Immature natural killer cell (primary cell): Measurements from ENCODE around the gene CACNA1D. TPM values are rescaled to one million over a fixed set of nuclear protein-coding genes. Genes with fewer than 3 reads are reported as not detected.
A peak's percentile ranks its signal among the peaks of the same experiment; 100 is the strongest.

Source experiments
- DNase-seq, 3 donors: peaks; one replicate each; pipeline ENCODE4 v3.0.0; 2022; ENCODE audit warnings: mixed read lengths in 1 of 3
- H3K27ac Mint-ChIP-seq, 6 donors: one replicate each; pipeline ENCODE4 v1.8.0; 2020; ENCODE audit warnings: mixed read lengths in 6 of 6, mild to moderate bottlenecking in 5 of 6, inconsistent platforms in 4 of 6, moderate library complexity in 3 of 6
- H3K27me3 Mint-ChIP-seq, 3 donors: one replicate each; pipeline ENCODE4 v1.8.0; 2020 to 2021; ENCODE audit warnings: low read depth in 3 of 3, mild to moderate bottlenecking in 3 of 3, mixed read lengths in 3 of 3, moderate library complexity in 3 of 3, inconsistent platforms in 1 of 3
- H3K36me3 Mint-ChIP-seq, 3 donors: one replicate each; pipeline ENCODE4 v1.8.0; 2020; ENCODE audit warnings: mixed read lengths in 3 of 3, inconsistent platforms in 2 of 3, mild to moderate bottlenecking in 2 of 3
- H3K4me1 Mint-ChIP-seq, 2 donors: one replicate each; pipeline ENCODE4 v1.8.0; 2020; ENCODE audit warnings: inconsistent platforms in 2 of 2, mild to moderate bottlenecking in 2 of 2, mixed read lengths in 2 of 2, moderate library complexity in 1 of 2
- H3K4me3 Mint-ChIP-seq, 5 donors: one replicate each; pipeline ENCODE4 v1.8.0; 2020; ENCODE audit warnings: mild to moderate bottlenecking in 5 of 5, mixed read lengths in 5 of 5, inconsistent platforms in 3 of 5, moderate library complexity in 3 of 5
- H3K9me3 Mint-ChIP-seq, 6 donors: one replicate each; pipeline ENCODE4 v1.8.0; 2020; ENCODE audit warnings: mild to moderate bottlenecking in 6 of 6, mixed read lengths in 6 of 6, inconsistent platforms in 4 of 6, moderate library complexity in 3 of 6
- polyA plus RNA-seq, 3 donors: library from polyadenylated mRNA; unstranded; fragments of 300-500 nt; fragmentation: Illumina TruSeq; gene quantifications; one replicate each; pipeline ENCODE4 v1.2.3, GENCODE V29; 2021

CACNA1D gene
- polyA plus RNA-seq, 3 donors from 2014 or later = not detected

GRCh38 chr3:53709860-53710674 is 215.7 kb downstream of the CACNA1D start:
- Mint-ChIP-seq H3K4me3 (no peak overlapping the region), H3K4me1 (no peaks in the 10 kb centered on the region), H3K27ac (no peak overlapping the region), H3K36me3 (no peaks in the 10 kb centered on the region), H3K9me3 (no peaks in the 10 kb centered on the region), H3K27me3 (no peaks in the 10 kb centered on the region)
- peak; percentile 19 to 47 (median 45) for DNase-seq

DNA sequence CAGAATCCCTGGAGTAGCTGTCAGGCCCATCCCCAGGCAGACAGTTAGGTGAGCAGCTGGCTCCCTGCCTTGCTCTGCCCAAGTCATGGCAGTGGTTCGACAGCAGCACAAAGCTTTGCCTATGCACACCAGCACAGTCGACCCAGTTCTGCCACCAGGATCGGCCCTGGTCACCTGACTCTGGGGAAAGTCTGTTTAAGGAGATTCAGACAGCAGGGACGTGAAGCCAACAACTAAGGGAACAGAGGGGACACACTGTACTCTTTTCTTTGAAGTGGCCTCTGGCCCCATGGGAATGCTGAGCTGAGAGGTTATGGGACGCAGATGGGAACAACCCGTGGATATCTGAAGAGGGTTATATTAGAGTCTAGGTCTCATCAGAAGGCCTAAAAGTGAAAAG is 217.0 kb downstream of the CACNA1D start:
- H3K4me1 Mint-ChIP-seq = no peaks in the 10 kb centered on the region
- no peak for DNase-seq
- no peaks in the 10 kb centered on the region for H3K36me3 Mint-ChIP-seq
- H3K27me3 Mint-ChIP-seq = peaks cover 0 to 2% (median 0%) of the 10 kb centered on the region in 3 donors
- no peaks in the 10 kb centered on the region for H3K9me3 Mint-ChIP-seq
- H3K4me3 Mint-ChIP-seq = no peak overlapping the region
- H3K27ac Mint-ChIP-seq = no peak overlapping the region

- no peak for DNase-seq
- no peaks in the 10 kb centered on the region for H3K36me3 Mint-ChIP-seq
- H3K9me3 Mint-ChIP-seq = no peaks in the 10 kb centered on the region
- H3K27me3 Mint-ChIP-seq = peaks cover 0 to 2% (median 0%) of the 10 kb centered on the region in 3 donors
- no peaks in the 10 kb centered on the region for H3K4me1 Mint-ChIP-seq
- H3K27ac Mint-ChIP-seq = no peak overlapping the region
- no peak overlapping the region for H3K4me3 Mint-ChIP-seq
Measured at GRCh38 chr3:53712817-53713388, 218.5 kb downstream of the CACNA1D start.

DNA sequence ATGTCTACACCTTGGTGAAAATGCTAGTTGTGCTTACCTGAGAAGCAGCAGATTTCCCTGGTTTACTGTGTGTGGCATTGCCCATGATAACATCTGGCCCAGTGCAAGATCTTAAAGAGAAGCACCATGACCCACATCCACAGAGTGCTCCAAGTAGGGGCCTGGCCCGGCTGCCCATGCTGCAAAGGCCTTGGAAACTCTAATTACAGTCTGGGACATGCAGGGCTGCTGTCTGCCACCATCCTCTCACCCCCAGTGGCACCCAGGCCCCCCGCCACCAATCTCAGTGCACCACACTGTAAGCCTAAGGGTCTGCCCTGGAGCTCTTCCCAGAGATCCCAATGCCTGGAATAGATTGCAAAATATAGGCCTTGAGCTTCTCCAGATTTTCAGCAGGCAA is 219.2 kb downstream of the CACNA1D start:
- peaks cover 0 to 2% (median 0%) of the 10 kb centered on the region in 3 donors for H3K27me3 Mint-ChIP-seq
- no peaks in the 10 kb centered on the region for H3K9me3 Mint-ChIP-seq
- no peak overlapping the region for H3K4me3 Mint-ChIP-seq
- H3K27ac Mint-ChIP-seq = no peak overlapping the region
- DNase-seq = no peak
- H3K4me1 Mint-ChIP-seq = no peaks in the 10 kb centered on the region
- no peaks in the 10 kb centered on the region for H3K36me3 Mint-ChIP-seq

DNA sequence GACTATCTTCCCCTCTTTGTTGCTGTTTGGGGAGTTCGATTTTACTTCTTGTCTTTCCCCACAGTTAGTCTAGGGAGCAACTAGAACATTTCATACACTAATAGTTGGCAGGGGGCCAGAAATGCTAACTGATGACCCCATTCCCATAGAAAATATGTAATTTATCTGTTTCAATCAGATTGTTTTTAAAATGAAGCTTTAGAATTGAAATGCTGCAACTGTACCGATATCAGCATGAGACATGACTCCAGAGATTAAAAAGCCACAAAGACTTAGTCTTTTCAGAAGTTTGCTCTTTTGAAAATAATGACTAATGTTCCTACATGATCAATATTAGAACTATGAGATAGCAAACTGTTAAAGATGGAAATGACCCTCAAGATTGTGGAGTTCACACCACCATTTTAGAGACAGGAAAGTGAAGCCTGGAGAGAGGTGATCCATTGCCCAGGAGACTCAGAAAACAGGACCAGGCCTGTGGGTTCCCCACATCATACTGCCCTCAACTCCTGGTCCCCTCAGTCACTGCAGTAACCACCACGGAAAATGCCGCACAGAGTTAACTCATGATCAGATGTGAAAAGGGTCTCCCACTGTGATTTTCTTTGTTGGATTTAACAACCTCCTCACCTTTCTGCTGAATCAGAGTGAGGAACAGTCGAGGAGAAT is 221.5 kb downstream of the CACNA1D start:
- H3K27ac Mint-ChIP-seq = peak overlapping the region in 1 of 6 donors; percentile 52
- H3K4me1 Mint-ChIP-seq = no peaks in the 10 kb centered on the region
- H3K36me3 Mint-ChIP-seq = no peaks in the 10 kb centered on the region
- DNase-seq = no peak
- no peak overlapping the region for H3K4me3 Mint-ChIP-seq
- peaks cover 0 to 3% (median 2%) of the 10 kb centered on the region in 3 donors for H3K27me3 Mint-ChIP-seq
- no peaks in the 10 kb centered on the region for H3K9me3 Mint-ChIP-seq

GRCh38 chr3:53716998-53717397 is 222.6 kb downstream of the CACNA1D start:
- Mint-ChIP-seq H3K27ac (no peak overlapping the region), H3K4me1 (no peaks in the 10 kb centered on the region), H3K27me3 (peaks cover 0 to 3% (median 2%) of the 10 kb centered on the region in 3 donors), H3K36me3 (no peaks in the 10 kb centered on the region), H3K9me3 (no peaks in the 10 kb centered on the region), H3K4me3 (no peak overlapping the region)
- no peak for DNase-seq

GRCh38 chr3:53718462-53718861 is 224.1 kb downstream of the CACNA1D start:
- H3K4me3 Mint-ChIP-seq = no peak overlapping the region
- no peak for DNase-seq
- H3K4me1 Mint-ChIP-seq = no peaks in the 10 kb centered on the region
- H3K9me3 Mint-ChIP-seq = no peaks in the 10 kb centered on the region
- peaks cover 0 to 3% (median 2%) of the 10 kb centered on the region in 3 donors for H3K27me3 Mint-ChIP-seq
- H3K36me3 Mint-ChIP-seq = no peaks in the 10 kb centered on the region
- no peak overlapping the region for H3K27ac Mint-ChIP-seq

- Mint-ChIP-seq H3K4me3 (no peak overlapping the region), H3K27me3 (peaks cover 0 to 3% (median 2%) of the 10 kb centered on the region in 3 donors), H3K4me1 (no peaks in the 10 kb centered on the region), H3K27ac (no peak overlapping the region), H3K9me3 (no peaks in the 10 kb centered on the region), H3K36me3 (no peaks in the 10 kb centered on the region)
- no peak for DNase-seq
Measured at GRCh38 chr3:53719796-53720195, 225.4 kb downstream of the CACNA1D start.

DNA sequence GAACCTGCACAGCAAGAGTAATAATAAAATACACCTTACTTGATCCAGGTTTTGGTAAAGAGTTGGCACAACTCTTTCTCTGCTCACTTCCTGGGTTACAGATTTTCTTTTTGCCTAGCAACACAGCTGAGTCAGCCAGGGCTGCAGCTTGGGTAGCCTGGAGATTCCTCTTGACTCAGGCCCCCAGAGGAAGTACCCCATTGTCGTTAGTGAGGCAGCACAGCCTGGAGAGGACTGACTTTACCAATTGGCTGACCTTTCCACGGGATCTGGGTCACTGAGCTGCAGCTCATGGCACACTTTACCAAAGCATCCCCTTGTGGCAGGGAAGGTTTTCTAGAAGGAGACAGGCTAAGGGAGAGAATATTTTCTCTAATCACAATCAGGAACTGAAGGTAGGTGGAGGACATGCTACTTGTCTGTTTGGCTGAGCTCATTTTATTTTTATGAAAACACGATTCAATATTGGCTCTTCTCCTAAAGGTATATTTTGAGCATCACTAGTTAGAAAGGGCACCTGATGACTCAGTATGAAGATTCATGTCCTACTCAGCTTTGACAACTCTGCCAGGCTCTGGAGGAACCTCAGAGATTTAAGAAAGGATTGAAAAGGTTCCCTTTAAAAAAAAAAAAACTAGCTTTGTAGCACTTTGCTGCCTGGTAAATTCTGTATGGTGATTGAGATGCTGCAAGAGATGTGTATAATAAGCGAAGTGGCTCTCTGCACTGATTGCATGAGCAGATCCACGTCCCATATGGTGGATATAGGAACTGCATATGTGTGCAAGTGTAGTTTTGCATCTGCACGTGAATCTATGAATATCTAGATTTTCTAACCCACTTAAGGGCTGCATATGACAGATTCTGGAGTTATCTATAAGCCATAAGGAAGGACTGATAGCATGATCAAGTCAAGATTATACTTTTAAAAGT is 227.0 kb downstream of the CACNA1D start:
- no peak for DNase-seq
- Mint-ChIP-seq H3K4me3 (no peak overlapping the region), H3K27ac (no peak overlapping the region), H3K36me3 (no peaks in the 10 kb centered on the region), H3K9me3 (no peaks in the 10 kb centered on the region), H3K4me1 (no peaks in the 10 kb centered on the region), H3K27me3 (peaks cover 3 to 4% (median 4%) of the 10 kb centered on the region in 3 donors)

- Mint-ChIP-seq H3K4me3 (no peak overlapping the region), H3K9me3 (no peaks in the 10 kb centered on the region), H3K4me1 (no peaks in the 10 kb centered on the region), H3K27me3 (peaks cover 4 to 5% (median 5%) of the 10 kb centered on the region in 3 donors), H3K27ac (no peak overlapping the region), H3K36me3 (no peaks in the 10 kb centered on the region)
- DNase-seq = no peak
Measured at GRCh38 chr3:53724566-53724965, 230.2 kb downstream of the CACNA1D start.

DNA sequence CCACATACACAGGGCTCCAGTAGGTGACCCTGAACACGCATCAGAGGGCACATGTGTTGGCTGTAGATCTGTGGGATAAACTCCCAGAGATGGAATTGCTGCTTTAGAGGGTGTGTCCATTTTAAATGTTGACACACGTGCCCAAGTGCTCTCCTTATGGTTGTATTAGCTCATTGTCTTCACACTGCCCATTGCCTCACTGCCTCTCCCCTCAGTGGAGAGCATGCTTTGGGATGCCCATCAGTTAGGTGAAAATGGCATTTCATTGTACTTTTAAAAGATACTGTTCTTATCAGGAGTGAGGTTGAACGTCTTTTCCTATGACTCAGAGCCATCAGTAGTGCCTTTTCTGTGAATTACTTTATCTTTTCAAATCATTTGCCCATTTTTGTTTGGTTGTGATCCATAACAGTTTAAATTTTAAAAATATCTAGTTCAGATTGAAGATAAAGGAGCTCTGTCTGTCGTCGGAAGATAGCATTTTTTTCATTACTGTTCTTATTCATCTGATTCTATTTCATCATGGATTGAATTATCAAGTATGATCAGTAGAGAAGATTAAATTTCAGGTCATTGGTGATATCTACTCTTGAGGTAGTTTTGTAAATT is 231.1 kb downstream of the CACNA1D start:
- Mint-ChIP-seq H3K4me3 (no peak overlapping the region), H3K36me3 (no peaks in the 10 kb centered on the region), H3K9me3 (no peaks in the 10 kb centered on the region), H3K27me3 (peaks cover 4 to 5% (median 4%) of the 10 kb centered on the region in 3 donors), H3K4me1 (no peaks in the 10 kb centered on the region), H3K27ac (no peak overlapping the region)
- DNase-seq = no peak

GRCh38 chr3:53726643-53727042 is 232.2 kb downstream of the CACNA1D start:
- no peak overlapping the region for H3K27ac Mint-ChIP-seq
- H3K9me3 Mint-ChIP-seq = no peaks in the 10 kb centered on the region
- peaks cover 4 to 5% (median 4%) of the 10 kb centered on the region in 3 donors for H3K27me3 Mint-ChIP-seq
- no peak for DNase-seq
- H3K36me3 Mint-ChIP-seq = no peaks in the 10 kb centered on the region
- H3K4me1 Mint-ChIP-seq = no peaks in the 10 kb centered on the region
- H3K4me3 Mint-ChIP-seq = no peak overlapping the region

DNA sequence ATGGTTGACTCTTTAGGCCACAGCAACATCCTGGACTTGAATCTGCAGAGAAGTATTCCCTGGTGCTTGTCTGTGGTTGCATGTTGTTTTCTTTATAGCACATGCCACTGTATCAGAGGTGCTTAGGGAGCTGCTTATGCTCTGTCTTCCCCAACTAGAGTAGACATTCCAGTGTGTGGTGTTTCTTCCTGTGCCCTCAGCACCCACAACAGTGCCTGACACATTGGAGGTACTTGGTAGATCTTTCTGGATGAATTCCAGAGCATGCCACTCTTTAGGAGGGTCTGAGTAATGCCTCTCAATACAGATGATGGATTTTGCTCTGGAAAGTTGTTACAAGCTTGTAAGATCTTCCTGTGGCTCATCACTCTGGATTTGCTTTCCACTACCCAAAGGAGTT is 234.2 kb downstream of the CACNA1D start:
- Mint-ChIP-seq H3K9me3 (no peaks in the 10 kb centered on the region), H3K27ac (no peak overlapping the region), H3K4me1 (no peaks in the 10 kb centered on the region), H3K4me3 (no peak overlapping the region), H3K36me3 (no peaks in the 10 kb centered on the region), H3K27me3 (peaks cover 4 to 8% (median 4%) of the 10 kb centered on the region in 3 donors)
- no peak for DNase-seq
